NB4 (cell line): ENCODE data around the gene HECTD4.

ENCODE experiments used
- POLR2A ChIP-seq: IDR thresholded peaks from 2 replicates; pipeline ENCODE4 v1.6.1; 2011; ENCODE audit warnings: mild to moderate bottlenecking; ENCODE audit not compliant: insufficient read length; ENCODE audit errors: extremely low read depth
- TF ChIP-seq, protein P1 (sequence below): IDR thresholded peaks from one replicate; pipeline ENCODE4 v1.5.1; 2012; ENCODE audit warnings: low read depth, low read length

DNA sequence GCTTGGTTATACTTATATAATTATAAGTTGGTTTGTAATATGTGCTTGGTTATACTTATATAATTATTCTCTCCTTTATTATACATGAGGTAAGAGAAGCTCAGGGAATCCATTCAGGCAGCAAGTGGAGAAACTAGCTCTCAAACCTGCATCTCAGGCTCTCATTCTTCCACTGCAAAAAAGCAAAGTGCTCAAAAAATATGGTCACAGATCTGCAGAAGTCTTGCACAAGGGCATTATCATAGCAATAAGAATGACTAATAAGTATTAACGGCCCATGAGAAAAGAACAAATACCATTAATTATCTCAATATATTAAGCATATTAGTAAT lies 257.3 kb downstream of the HECTD4 start:
- TF ChIP-seq, protein P1, sequence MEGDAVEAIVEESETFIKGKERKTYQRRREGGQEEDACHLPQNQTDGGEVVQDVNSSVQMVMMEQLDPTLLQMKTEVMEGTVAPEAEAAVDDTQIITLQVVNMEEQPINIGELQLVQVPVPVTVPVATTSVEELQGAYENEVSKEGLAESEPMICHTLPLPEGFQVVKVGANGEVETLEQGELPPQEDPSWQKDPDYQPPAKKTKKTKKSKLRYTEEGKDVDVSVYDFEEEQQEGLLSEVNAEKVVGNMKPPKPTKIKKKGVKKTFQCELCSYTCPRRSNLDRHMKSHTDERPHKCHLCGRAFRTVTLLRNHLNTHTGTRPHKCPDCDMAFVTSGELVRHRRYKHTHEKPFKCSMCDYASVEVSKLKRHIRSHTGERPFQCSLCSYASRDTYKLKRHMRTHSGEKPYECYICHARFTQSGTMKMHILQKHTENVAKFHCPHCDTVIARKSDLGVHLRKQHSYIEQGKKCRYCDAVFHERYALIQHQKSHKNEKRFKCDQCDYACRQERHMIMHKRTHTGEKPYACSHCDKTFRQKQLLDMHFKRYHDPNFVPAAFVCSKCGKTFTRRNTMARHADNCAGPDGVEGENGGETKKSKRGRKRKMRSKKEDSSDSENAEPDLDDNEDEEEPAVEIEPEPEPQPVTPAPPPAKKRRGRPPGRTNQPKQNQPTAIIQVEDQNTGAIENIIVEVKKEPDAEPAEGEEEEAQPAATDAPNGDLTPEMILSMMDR: no peak
- TF ChIP-seq POLR2A: no peak
